Effector memory CD4-positive, alpha-beta T cell (primary cell): Measurements from ENCODE around the gene FIBCD1.

Experiments used
- DNase-seq, 3 donors: peaks; one replicate each; pipeline ENCODE4 v3.0.0-alpha.2; 2020
- H3K27ac ChIP-seq: 2 replicates; pipeline ENCODE4 v1.7.0; 2013; ENCODE audit warnings: mild to moderate bottlenecking, low read length, moderate library complexity; ENCODE audit not compliant: insufficient read depth, poor library complexity, severe bottlenecking
- H3K27me3 ChIP-seq: replicated peaks from 2 replicates; pipeline ENCODE4 v1.7.0; 2013; ENCODE audit warnings: mild to moderate bottlenecking, low read length; ENCODE audit not compliant: insufficient read depth, control insufficient read depth, poor library complexity, severe bottlenecking
- H3K36me3 ChIP-seq: 2 replicates; pipeline ENCODE4 v1.7.0; 2013; ENCODE audit warnings: mild to moderate bottlenecking, low read length, moderate library complexity; ENCODE audit not compliant: control insufficient read depth, insufficient read depth
- H3K4me1 ChIP-seq: 2 replicates; pipeline ENCODE4 v1.7.0; 2013; ENCODE audit warnings: low read length, mild to moderate bottlenecking; ENCODE audit not compliant: control insufficient read depth, insufficient read depth, poor library complexity, severe bottlenecking
- H3K4me3 ChIP-seq: 2 replicates; pipeline ENCODE4 v1.7.0; 2013; ENCODE audit warnings: low read length, low read depth, mild to moderate bottlenecking; ENCODE audit not compliant: insufficient read depth, poor library complexity, severe bottlenecking
- H3K9me3 ChIP-seq: 2 replicates; pipeline ENCODE4 v1.7.0; 2013; ENCODE audit warnings: mild to moderate bottlenecking, low read length, moderate library complexity; ENCODE audit not compliant: control insufficient read depth

FIBCD1 gene

GRCh38 chr9:130974697-130975096, 35.6 kb upstream of the FIBCD1 start:
- H3K4me3 ChIP-seq: no peak overlapping the region
- H3K4me1 ChIP-seq: no peaks in the 10 kb centered on the region
- no peaks in the 10 kb centered on the region for H3K36me3 ChIP-seq
- no peaks in the 10 kb centered on the region for H3K27me3 ChIP-seq
- no peak overlapping the region for H3K27ac ChIP-seq
- no peaks in the 10 kb centered on the region for H3K9me3 ChIP-seq
- DNase-seq: no peak

DNA sequence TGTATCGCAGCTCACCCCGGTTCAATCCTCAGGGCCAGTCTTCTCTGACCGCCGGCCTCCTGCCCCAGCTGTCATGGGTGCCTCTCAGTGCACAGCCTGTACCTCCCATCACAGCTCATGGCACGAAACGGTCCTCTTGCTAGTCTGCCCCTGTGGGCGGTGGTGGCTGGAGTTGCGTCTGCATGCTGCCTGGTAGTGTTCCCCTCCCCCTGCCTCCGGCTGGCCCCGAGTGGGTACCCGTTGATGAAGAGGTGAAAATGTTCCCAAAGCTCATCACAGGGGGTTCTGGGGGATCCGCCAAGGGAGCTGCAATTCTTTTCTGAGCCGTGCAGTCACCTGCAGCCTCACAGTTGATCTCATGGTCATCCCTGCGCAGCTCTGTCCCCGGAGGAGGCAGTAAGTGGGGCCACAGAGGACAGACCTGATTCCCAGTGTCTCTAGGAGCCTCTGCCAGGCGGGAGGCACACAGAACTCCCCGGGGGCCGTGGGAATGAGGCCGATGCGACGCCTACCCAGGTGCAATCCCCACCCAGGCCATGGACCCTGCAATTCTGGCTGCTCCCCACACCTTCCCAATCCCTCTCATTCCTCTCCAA, 34.7 kb upstream of the FIBCD1 start:
- Histone ChIP-seq H3K4me3 (no peak overlapping the region), H3K27me3 (no peaks in the 10 kb centered on the region), H3K9me3 (no peaks in the 10 kb centered on the region), H3K36me3 (no peaks in the 10 kb centered on the region), H3K27ac (no peak overlapping the region), H3K4me1 (no peaks in the 10 kb centered on the region)
- no peak for DNase-seq

DNA sequence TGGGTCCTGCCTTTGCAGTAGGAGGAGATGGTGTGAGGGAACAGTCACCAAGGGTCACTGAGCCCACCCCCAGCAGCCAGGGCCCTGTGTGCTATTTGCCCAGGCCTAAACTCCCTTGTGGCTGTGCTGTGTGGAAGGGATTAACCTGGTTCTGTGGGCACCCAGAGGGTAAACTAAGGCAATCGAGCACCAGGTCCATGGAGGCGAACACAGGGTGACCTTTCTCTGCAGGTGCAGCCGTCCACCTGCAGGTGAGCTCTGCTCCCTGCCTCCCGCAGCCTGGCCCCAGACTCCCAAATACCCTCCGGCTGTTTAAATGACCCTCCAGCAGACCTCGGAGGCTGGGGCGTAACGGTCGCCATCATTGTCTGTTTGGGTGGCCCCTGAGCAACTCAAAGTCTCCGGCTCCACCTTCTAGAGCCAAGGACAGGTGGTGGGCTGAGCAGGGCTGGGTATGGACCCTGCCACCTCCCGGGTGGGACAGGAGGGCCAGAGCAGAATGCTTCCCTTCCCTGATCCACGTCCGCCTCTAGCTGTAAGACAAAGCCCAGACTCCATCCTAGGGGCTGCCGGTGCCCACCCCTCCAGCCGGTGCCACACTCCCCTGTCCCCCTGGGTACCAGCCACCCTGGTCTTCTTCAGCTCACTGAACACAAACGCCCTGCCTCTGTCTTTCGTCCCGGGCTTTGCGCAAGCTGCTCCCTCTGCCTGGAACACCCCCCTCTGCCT, 34.1 kb upstream of the FIBCD1 start:
- Histone ChIP-seq H3K36me3 (no peaks in the 10 kb centered on the region), H3K4me3 (no peak overlapping the region), H3K9me3 (no peaks in the 10 kb centered on the region), H3K4me1 (no peaks in the 10 kb centered on the region), H3K27me3 (no peaks in the 10 kb centered on the region), H3K27ac (no peak overlapping the region)
- DNase-seq: no peak

- no peaks in the 10 kb centered on the region for H3K4me1 ChIP-seq
- H3K9me3 ChIP-seq: no peaks in the 10 kb centered on the region
- no peak for DNase-seq
- no peaks in the 10 kb centered on the region for H3K36me3 ChIP-seq
- H3K27ac ChIP-seq: no peak overlapping the region
- no peaks in the 10 kb centered on the region for H3K27me3 ChIP-seq
- H3K4me3 ChIP-seq: no peak overlapping the region
These were observed 33.4 kb upstream of the FIBCD1 start for GRCh38 chr9:130972277-130972956.

GRCh38 chr9:130971294-130971849, 32.3 kb upstream of the FIBCD1 start:
- no peaks in the 10 kb centered on the region for H3K4me1 ChIP-seq
- no peaks in the 10 kb centered on the region for H3K9me3 ChIP-seq
- no peak overlapping the region for H3K27ac ChIP-seq
- H3K36me3 ChIP-seq: no peaks in the 10 kb centered on the region
- H3K4me3 ChIP-seq: no peak overlapping the region
- no peak for DNase-seq
- no peaks in the 10 kb centered on the region for H3K27me3 ChIP-seq

DNA sequence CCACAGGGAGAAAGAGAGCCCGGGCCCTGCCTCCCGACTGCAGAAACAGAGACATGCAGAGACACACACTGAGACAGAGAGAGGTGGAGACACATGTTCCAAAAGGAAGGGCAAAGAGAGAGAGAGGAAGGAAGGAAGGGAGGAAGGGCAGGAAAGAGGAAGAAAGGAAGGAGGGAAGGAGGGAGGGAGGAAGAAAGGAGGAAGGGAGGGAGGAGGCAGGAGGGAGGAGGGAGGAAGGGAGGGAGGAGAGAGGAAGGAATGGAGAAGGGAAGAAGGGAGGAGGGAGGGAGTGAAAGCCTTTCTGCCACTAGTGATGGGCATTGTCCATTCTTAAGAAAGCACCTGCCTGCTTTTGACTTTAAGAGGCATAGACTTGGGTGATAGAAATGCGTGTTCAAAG, 31.8 kb upstream of the FIBCD1 start:
- DNase-seq: no peak

GRCh38 chr9:130970052-130970451, 31.0 kb upstream of the FIBCD1 start:
- Histone ChIP-seq H3K4me1 (no peaks in the 10 kb centered on the region), H3K27ac (no peak overlapping the region), H3K27me3 (no peaks in the 10 kb centered on the region), H3K9me3 (no peaks in the 10 kb centered on the region), H3K4me3 (no peak overlapping the region), H3K36me3 (no peaks in the 10 kb centered on the region)
- DNase-seq: no peak

More for the DNA sequence above, 31.8 kb upstream of the FIBCD1 start:
- Histone ChIP-seq H3K27ac (no peak overlapping the region), H3K36me3 (no peaks in the 10 kb centered on the region), H3K4me1 (no peaks in the 10 kb centered on the region), H3K4me3 (no peak overlapping the region), H3K9me3 (no peaks in the 10 kb centered on the region), H3K27me3 (no peaks in the 10 kb centered on the region)

DNA sequence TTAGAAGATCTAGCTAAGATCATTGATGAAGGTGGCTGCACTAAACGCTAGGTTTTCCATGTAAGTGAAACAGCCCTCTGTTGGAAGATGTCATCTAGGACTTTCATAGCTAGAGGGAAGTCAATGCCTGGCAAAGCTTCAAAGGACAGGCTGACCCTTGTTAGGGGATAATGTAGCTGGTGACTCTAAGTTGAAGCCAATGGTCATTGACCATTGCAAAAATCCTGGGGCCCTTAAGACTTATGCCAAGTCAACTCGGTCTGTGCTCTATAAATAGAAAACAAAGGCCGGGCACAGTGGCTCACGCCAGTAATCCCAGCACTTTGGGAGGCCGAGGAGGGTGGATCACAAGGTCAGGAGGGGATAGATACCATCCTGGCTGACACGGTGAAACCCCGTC, 26.6 kb upstream of the FIBCD1 start:
- no peak overlapping the region for H3K27ac ChIP-seq
- no peaks in the 10 kb centered on the region for H3K36me3 ChIP-seq
- no peaks in the 10 kb centered on the region for H3K4me1 ChIP-seq
- no peak overlapping the region for H3K4me3 ChIP-seq
- H3K9me3 ChIP-seq: no peaks in the 10 kb centered on the region
- no peaks in the 10 kb centered on the region for H3K27me3 ChIP-seq
- DNase-seq: no peak

- H3K4me1 ChIP-seq: no peaks in the 10 kb centered on the region
- no peak for DNase-seq
- H3K27ac ChIP-seq: no peak overlapping the region
- no peak overlapping the region for H3K4me3 ChIP-seq
- H3K27me3 ChIP-seq: no peaks in the 10 kb centered on the region
- no peaks in the 10 kb centered on the region for H3K9me3 ChIP-seq
- no peaks in the 10 kb centered on the region for H3K36me3 ChIP-seq
These were observed 24.9 kb upstream of the FIBCD1 start for GRCh38 chr9:130963916-130964315.

- no peaks in the 10 kb centered on the region for H3K27me3 ChIP-seq
- DNase-seq: no peak
- H3K27ac ChIP-seq: no peak overlapping the region
- no peaks in the 10 kb centered on the region for H3K4me1 ChIP-seq
- H3K4me3 ChIP-seq: no peak overlapping the region
- H3K9me3 ChIP-seq: no peaks in the 10 kb centered on the region
- no peaks in the 10 kb centered on the region for H3K36me3 ChIP-seq
These were observed 24.4 kb upstream of the FIBCD1 start for GRCh38 chr9:130963337-130963908.
